HCT116 (cell line): Measurements from ENCODE around the gene ADAM15. TPM values are rescaled to one million over a fixed set of nuclear protein-coding genes. Genes with fewer than 3 reads are reported as not detected.
A peak's percentile ranks its signal among the peaks of the same experiment; 100 is the strongest.

ENCODE experiments used
- ATAC-seq: fragments of 200-7000 bp; cut with Tn5 transposase; 2 replicates; pipeline ENCODE4 v1.9.1; 2020; ENCODE audit warnings: mild to moderate bottlenecking, moderate library complexity
- BruUV-seq: library from RNA; stranded (reverse); fragments of 400-500 nt; replicated peaks from 2 replicates; lab custom pipeline; 2021; lab: Mats Ljungman, UMichigan
- CTCF ChIA-PET: fragments of 300-600 bp; sonication (Branson Sonifier 250); formaldehyde crosslinking; loops from one replicate; lab custom pipeline; 2021; ENCODE audit warnings: antibody characterized with exemption; lab: Charles Lee
- POLR2A ChIA-PET: fragments of 300-600, 350-600 bp; sonication (Branson Sonifier 250); formaldehyde crosslinking; loops from one replicate; lab custom pipeline; 2021; ENCODE audit warnings: antibody characterized with exemption; lab: Charles Lee
- RAD21 ChIA-PET, 2 experiments: fragments of 300-600 bp; sonication (Branson Sonifier 250); formaldehyde crosslinking; loops; one replicate each; lab custom pipeline; 2023; ENCODE audit warnings: low total read pairs in 2 of 2; ENCODE audit not compliant: uncharacterized antibody in 2 of 2, unreplicated experiment in 2 of 2, low non-redundant PET in 1 of 2; lab: Charles Lee
- DNase-seq: peaks from one replicate; pipeline ENCODE4 v3.0.0-alpha.2; 2010; ENCODE audit warnings: low read depth, low spot score
- H2AFZ ChIP-seq: fragments of 200-600 bp; shearing (Covaris generic), sonication (generic); 2 replicates; pipeline ENCODE4 v1.6.1; 2017; ENCODE audit warnings: low read depth, mixed run types, mixed read lengths, antibody characterized with exemption, low read length; ENCODE audit not compliant: poor library complexity, severe bottlenecking
- H3K27ac ChIP-seq: 2 replicates; pipeline ENCODE4 v1.5.1; 2012; ENCODE audit warnings: low read depth, low read length
- H3K27me3 ChIP-seq: fragments of 200-600 bp; sonication (generic); 2 replicates; pipeline ENCODE4 v1.6.1; 2016; ENCODE audit warnings: mixed run types, low read length, mixed read lengths; ENCODE audit not compliant: insufficient read depth
- H3K36me3 ChIP-seq, 2 experiments: fragments of 200-500 bp in 1 of 2; fragments of 200-600 bp in 1 of 2; sonication (Bioruptor generic) in 1 of 2; sonication (generic) in 1 of 2; 2 replicates each; pipeline versions ENCODE4 v1.5.1 to v1.6.1; 2014 to 2016; ENCODE audit warnings: low read length in 2 of 2, inconsistent platforms in 1 of 2, mixed read lengths in 1 of 2, mixed run types in 1 of 2; ENCODE audit not compliant: insufficient read depth in 2 of 2, control insufficient read depth in 1 of 2
- H3K4me1 ChIP-seq, 2 experiments: fragments of 200-600 bp in 1 of 2; sonication (generic) in 1 of 2; 2 replicates each; pipeline versions ENCODE4 v1.5.1 to v1.6.1; 2012 to 2017; ENCODE audit warnings: low read length in 2 of 2, inconsistent platforms in 1 of 2, mild to moderate bottlenecking in 1 of 2, mixed read lengths in 1 of 2, mixed run types in 1 of 2, moderate library complexity in 1 of 2; ENCODE audit not compliant: insufficient read depth in 2 of 2, control insufficient read depth in 1 of 2
- H3K4me2 ChIP-seq: fragments of 200-600 bp; sonication (generic); 2 replicates; pipeline ENCODE4 v1.6.1; 2017; ENCODE audit warnings: mixed run types, low read length, mixed read lengths
- H3K4me3 ChIP-seq, 2 experiments: fragments of 200-600 bp in 1 of 2; sonication (generic) in 1 of 2; replicated peaks in 1 of 2; 2 replicates each; pipeline ENCODE4 v1.5.1; 2011 to 2016; ENCODE audit warnings: low read length in 2 of 2, control low read depth in 1 of 2, low read depth in 1 of 2, mild to moderate bottlenecking in 1 of 2, mixed read lengths in 1 of 2, mixed run types in 1 of 2
- H3K79me2 ChIP-seq: fragments of 200-600 bp; sonication (generic); 2 replicates; pipeline ENCODE4 v1.6.1; 2017; ENCODE audit warnings: mild to moderate bottlenecking, mixed run types, low read length, moderate library complexity, mixed read lengths; ENCODE audit not compliant: insufficient read depth
- H3K9ac ChIP-seq: fragments of 200-600 bp; sonication (generic); 2 replicates; pipeline ENCODE4 v1.6.1; 2016; ENCODE audit warnings: low read length, mixed read lengths
- H3K9me2 ChIP-seq: fragments of 200-600 bp; sonication (generic), shearing (Covaris generic); 2 replicates; pipeline ENCODE4 v1.6.1; 2017; ENCODE audit warnings: mixed run types, mild to moderate bottlenecking, moderate library complexity; ENCODE audit not compliant: insufficient read depth
- H3K9me3 ChIP-seq, 2 experiments: fragments of 200-500 bp in 1 of 2; fragments of 200-600 bp in 1 of 2; sonication (Bioruptor generic) in 1 of 2; sonication (generic) in 1 of 2; 2 replicates each; pipeline ENCODE4 v1.6.1; 2014 to 2017; ENCODE audit warnings: low read length in 2 of 2, mixed read lengths in 2 of 2, inconsistent platforms in 1 of 2, low read depth in 1 of 2, mild to moderate bottlenecking in 1 of 2, mixed run types in 1 of 2, moderate library complexity in 1 of 2; ENCODE audit not compliant: control insufficient read depth in 1 of 2, insufficient read depth in 1 of 2
- H4K20me1 ChIP-seq: fragments of 200-600 bp; sonication (generic), shearing (Covaris generic); 2 replicates; pipeline ENCODE4 v1.6.1; 2017; ENCODE audit warnings: mixed run types, mild to moderate bottlenecking, moderate library complexity; ENCODE audit not compliant: insufficient read depth
- ATF3 ChIP-seq: IDR thresholded peaks from 2 replicates; pipeline ENCODE4 v1.6.1; 2012
- CBX3 ChIP-seq: IDR thresholded peaks from 2 replicates; pipeline ENCODE4 v1.6.1; 2012; ENCODE audit warnings: low read depth
- CTCF ChIP-seq, 3 experiments: fragments of 200-600 bp in 1 of 3; sonication (generic) in 1 of 3; IDR thresholded peaks in 2 of 3; conservative IDR thresholded peaks in 1 of 3; 2 replicates each; pipeline ENCODE4 v1.5.1; 2012 to 2017; ENCODE audit warnings: low read depth in 2 of 3, low read length in 2 of 3, antibody characterized with exemption in 1 of 3, borderline replicate concordance in 1 of 3, control low read depth in 1 of 3, mild to moderate bottlenecking in 1 of 3, mixed read lengths in 1 of 3, mixed run types in 1 of 3, moderate library complexity in 1 of 3; ENCODE audit not compliant: insufficient read depth in 1 of 3
- ELF1 ChIP-seq: IDR thresholded peaks from 2 replicates; pipeline ENCODE4 v1.6.1; 2012; ENCODE audit warnings: low read depth, borderline replicate concordance
- POLR2AphosphoS5 ChIP-seq: IDR thresholded peaks from 2 replicates; pipeline ENCODE4 v1.6.1; 2011; ENCODE audit warnings: mild to moderate bottlenecking, low read depth, low read length, moderate library complexity
- SRF ChIP-seq: IDR thresholded peaks from 2 replicates; pipeline ENCODE4 v1.6.1; 2012; ENCODE audit warnings: low read depth
- ZFX ChIP-seq: fragments of 450-650 bp; IDR thresholded peaks from 2 replicates; pipeline ENCODE4 v1.6.1; 2017
- ZNF274 ChIP-seq: fragments of 200-500 bp; sonication (Bioruptor generic); IDR thresholded peaks from 2 replicates; pipeline ENCODE4 v1.6.1; 2014; ENCODE audit warnings: mild to moderate bottlenecking, low read depth, low read length, inconsistent platforms
- intact Hi-C: fragments of 100-400 bp; cut with micrococcal nuclease; formaldehyde crosslinking; loops from 2 replicates; pipeline ENCODE4 v1.10.0; 2022
- total RNA-seq: library from RNA; stranded (reverse); gene quantifications from one replicate; pipeline ENCODE4 v1.2.1, GENCODE V29; 2021; ENCODE audit not compliant: unreplicated experiment

ADAM15 gene
- total RNA-seq, 1 experiment from 2014 or later = 149 TPM

- no TSS peak for BruUV-seq
- peak overlapping the region; percentile 90 for H3K4me2 ChIP-seq
- no peaks in the 10 kb centered on the region for H3K27me3 ChIP-seq
- no peak for DNase-seq
- POLR2A ChIA-PET = interaction anchor here (1.0 to 1.9 kb wide), 7 partner anchors 18 to 112 kb away, joined by 3 to 7 read pairs (median 5); partner anchors contain the start of gene KRTCAP2
- H3K4me1 ChIP-seq = peaks cover 29 to 55% of the 10 kb centered on the region in 2 experiments
- H3K9me2 ChIP-seq = no peaks in the 10 kb centered on the region
- no peaks in the 10 kb centered on the region for H4K20me1 ChIP-seq
- TF ChIP-seq ATF3 (no peak), POLR2AphosphoS5 (0 out of 2 replicates have a peak, but pooled peaks have one; percentile 4), ZFX (no peak), CTCF (IDR thresholded peaks at IDR 0.05 in 2 of 3, conservative IDR thresholded peaks at IDR 0.05 in 1 of 3; ENCODE audit: borderline replicate concordance in 1 of 3, insufficient read depth in 1 of 3, low read depth in 2 of 3, low read length in 2 of 3) (no peak), ZNF274 (no peak), ELF1 (no peak), CBX3 (no peak), SRF (no peak)
- no peak overlapping the region for H2AFZ ChIP-seq
- CTCF ChIA-PET = interaction anchor here (0.6 to 3.1 kb wide), 31 partner anchors 9 to 525 kb away, joined by 3 to 52 read pairs (median 5); partner anchors contain the start of genes ADAM15, EFNA4, KRTCAP2 and LENEP
- peak overlapping the region; percentile 61 to 67 for H3K4me3 ChIP-seq
- no peaks in the 10 kb centered on the region for H3K9me3 ChIP-seq
- peak overlapping the region; percentile 79 for H3K9ac ChIP-seq
- intact Hi-C loops = loop anchor here (1.0 to 2.0 kb wide), 3 partner anchors 15 to 69 kb away; no protein-coding TSS in a partner anchor
- peak overlapping the region; percentile 67 for H3K27ac ChIP-seq
- peaks cover 0 to 6% of the 10 kb centered on the region in 2 experiments; a peak in 1 of 4 replicates for H3K36me3 ChIP-seq
- RAD21 ChIA-PET = interaction anchor here (0.9 to 1.4 kb wide), 6 partner anchors 24 to 114 kb away, joined by 3 to 12 read pairs (median 6); no protein-coding TSS in a partner anchor
- peak; percentile 51 for ATAC-seq
- no peaks in the 10 kb centered on the region; the same call in 1 of the 2 replicates for H3K79me2 ChIP-seq
Observed at GRCh38 chr1:155085504-155086127, 34.5 kb downstream of the ADAM15 start.
